Activated CD8-positive, alpha-beta memory T cell treated with anti-CD3 and anti-CD28 coated beads, Interleukin-2, amount 10 ng/mL, durations not matched to agents 7 days and 5 days (primary cell): ENCODE results near the gene APP. TPM values are rescaled to one million over a fixed set of nuclear protein-coding genes. Genes with fewer than 3 reads are reported as not detected.
A peak's percentile ranks its signal among the peaks of the same experiment; 100 is the strongest.

Experiments
- ATAC-seq: fragments of 150-1000 bp; cut with Tn5 transposase; one replicate; pipeline ENCODE4 v1.10.0; 2021; ENCODE audit warnings: moderate library complexity
- CTCF ChIA-PET: fragments of 350-600 bp; sonication (Branson Sonifier 250); formaldehyde crosslinking; loops from one replicate; lab custom pipeline; 2021; ENCODE audit warnings: antibody characterized with exemption; lab: Charles Lee
- DNase-seq: peaks from one replicate; pipeline ENCODE4 v3.0.0-alpha.2; 2020
- H3K27ac Mint-ChIP-seq: one replicate; pipeline ENCODE4 v1.8.0; 2021; ENCODE audit warnings: mild to moderate bottlenecking, mixed read lengths
- H3K27me3 Mint-ChIP-seq: one replicate; pipeline ENCODE4 v1.8.0; 2021; ENCODE audit warnings: mixed read lengths
- H3K36me3 Mint-ChIP-seq: one replicate; pipeline ENCODE4 v1.8.0; 2021; ENCODE audit warnings: mild to moderate bottlenecking, mixed read lengths
- H3K4me1 Mint-ChIP-seq: one replicate; pipeline ENCODE4 v1.8.0; 2021; ENCODE audit warnings: mixed read lengths
- H3K4me3 Mint-ChIP-seq: one replicate; pipeline ENCODE4 v1.8.0; 2021; ENCODE audit warnings: mild to moderate bottlenecking, moderate library complexity, mixed read lengths
- H3K9me3 Mint-ChIP-seq: one replicate; pipeline ENCODE4 v1.8.0; 2022; ENCODE audit warnings: low read depth, mixed read lengths
- total RNA-seq, 2 experiments: library from RNA; stranded (reverse); gene quantifications; one replicate each; pipeline ENCODE4 v1.2.3, GENCODE V29; 2021

The APP gene
- total RNA-seq, 2 experiments from 2014 or later: 11.2 to 25.1 TPM

- DNase-seq: no peak
These were observed 311.2 kb downstream of the APP start for GRCh38 chr21:25859235-25859929.

DNA sequence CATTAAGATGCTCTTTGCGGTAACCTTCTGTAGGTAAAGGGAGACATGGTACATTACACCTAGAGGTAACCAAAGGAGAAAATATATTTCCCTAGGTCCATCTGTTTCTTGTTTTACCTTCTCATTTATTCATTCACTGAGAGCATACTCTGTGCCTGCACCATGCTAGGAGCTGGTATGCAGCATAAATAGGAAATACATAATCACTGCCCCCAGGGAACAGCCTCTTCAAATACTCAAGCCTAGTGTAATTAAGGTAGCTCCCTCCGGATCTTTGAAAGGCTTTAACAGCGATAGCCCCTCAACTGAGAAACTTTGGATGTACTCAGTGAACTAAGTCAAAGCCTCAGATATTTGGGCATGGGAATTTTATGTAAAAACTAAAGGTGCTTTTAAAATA, 312.2 kb downstream of the APP start:
- DNase-seq (no peak), ATAC-seq (no peak)
- Mint-ChIP-seq H3K27ac (no peak overlapping the region), H3K4me3 (no peak overlapping the region), H3K36me3 (no peaks in the 10 kb centered on the region), H3K9me3 (no peaks in the 10 kb centered on the region), H3K27me3 (peaks cover 14% of the 10 kb centered on the region), H3K4me1 (no peaks in the 10 kb centered on the region)
- CTCF ChIA-PET: no interaction called here

More at GRCh38 chr21:25859235-25859929, 311.2 kb downstream of the APP start:
- Mint-ChIP-seq H3K36me3 (no peaks in the 10 kb centered on the region), H3K9me3 (no peaks in the 10 kb centered on the region), H3K4me1 (no peaks in the 10 kb centered on the region), H3K27ac (no peak overlapping the region), H3K27me3 (peaks cover 19% of the 10 kb centered on the region), H3K4me3 (no peak overlapping the region)
- no peak for ATAC-seq
- CTCF ChIA-PET: no interaction called here

- CTCF ChIA-PET: no interaction called here
- Mint-ChIP-seq H3K4me1 (no peaks in the 10 kb centered on the region), H3K27me3 (peaks cover 13% of the 10 kb centered on the region), H3K27ac (no peak overlapping the region), H3K9me3 (no peaks in the 10 kb centered on the region), H3K4me3 (no peak overlapping the region), H3K36me3 (no peaks in the 10 kb centered on the region)
- DNase-seq: no peak
- no peak for ATAC-seq
These were observed 313.1 kb downstream of the APP start for GRCh38 chr21:25857308-25858074.

GRCh38 chr21:25855576-25855975, 315.0 kb downstream of the APP start:
- no peak overlapping the region for H3K4me3 Mint-ChIP-seq
- CTCF ChIA-PET: no interaction called here
- H3K27ac Mint-ChIP-seq: no peak overlapping the region
- H3K36me3 Mint-ChIP-seq: no peaks in the 10 kb centered on the region
- H3K27me3 Mint-ChIP-seq: peaks cover 24% of the 10 kb centered on the region
- H3K9me3 Mint-ChIP-seq: no peaks in the 10 kb centered on the region
- H3K4me1 Mint-ChIP-seq: no peaks in the 10 kb centered on the region
- DNase-seq (no peak), ATAC-seq (no peak)

- CTCF ChIA-PET: no interaction called here
- H3K9me3 Mint-ChIP-seq: peaks cover 8% of the 10 kb centered on the region
- H3K27ac Mint-ChIP-seq: no peak overlapping the region
- H3K27me3 Mint-ChIP-seq: peaks cover 11% of the 10 kb centered on the region
- ATAC-seq (no peak), DNase-seq (no peak)
- peaks cover 6% of the 10 kb centered on the region for H3K4me1 Mint-ChIP-seq
- no peaks in the 10 kb centered on the region for H3K36me3 Mint-ChIP-seq
- no peak overlapping the region for H3K4me3 Mint-ChIP-seq
These were observed 320.3 kb downstream of the APP start for GRCh38 chr21:25850126-25850842.

DNA sequence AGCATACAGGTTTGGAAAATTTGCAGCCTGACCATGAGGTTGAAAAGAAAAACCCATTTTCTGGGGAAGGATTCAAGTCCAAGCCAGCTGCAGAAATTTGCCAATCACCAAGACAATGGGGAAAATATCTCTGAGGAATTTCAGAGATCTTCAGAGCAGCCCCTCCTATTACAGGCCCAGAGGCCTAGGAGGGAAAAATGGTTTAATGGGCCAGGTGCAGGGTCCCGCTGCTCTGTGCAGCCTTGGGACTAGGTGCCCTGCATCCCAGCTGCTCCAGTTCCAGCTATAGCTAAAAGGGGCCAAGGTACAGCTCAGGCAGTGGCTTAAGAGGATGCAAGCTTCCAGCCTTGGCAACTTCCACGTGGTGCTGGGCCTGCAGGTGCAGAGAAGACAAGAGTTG, 322.3 kb downstream of the APP start:
- no peaks in the 10 kb centered on the region for H3K36me3 Mint-ChIP-seq
- no peak overlapping the region for H3K27ac Mint-ChIP-seq
- H3K4me1 Mint-ChIP-seq: peaks cover 6% of the 10 kb centered on the region
- H3K9me3 Mint-ChIP-seq: peaks cover 8% of the 10 kb centered on the region
- ATAC-seq: no peak
- no peak for DNase-seq
- CTCF ChIA-PET: no interaction called here
- H3K27me3 Mint-ChIP-seq: peaks cover 17% of the 10 kb centered on the region
- no peak overlapping the region for H3K4me3 Mint-ChIP-seq

GRCh38 chr21:25845729-25846256, 324.8 kb downstream of the APP start:
- Mint-ChIP-seq H3K9me3 (peaks cover 8% of the 10 kb centered on the region), H3K4me1 (peaks cover 6% of the 10 kb centered on the region), H3K27me3 (peaks cover 20% of the 10 kb centered on the region), H3K36me3 (no peaks in the 10 kb centered on the region), H3K27ac (no peak overlapping the region), H3K4me3 (no peak overlapping the region)
- DNase-seq (no peak), ATAC-seq (peak; percentile 49)
- CTCF ChIA-PET: no interaction called here

GRCh38 chr21:25842925-25843324, 327.6 kb downstream of the APP start:
- DNase-seq (no peak), ATAC-seq (no peak)
- no peaks in the 10 kb centered on the region for H3K36me3 Mint-ChIP-seq
- CTCF ChIA-PET: no interaction called here
- no peak overlapping the region for H3K27ac Mint-ChIP-seq
- peaks cover 31% of the 10 kb centered on the region for H3K27me3 Mint-ChIP-seq
- peaks cover 6% of the 10 kb centered on the region for H3K4me1 Mint-ChIP-seq
- H3K9me3 Mint-ChIP-seq: peaks cover 9% of the 10 kb centered on the region
- no peak overlapping the region for H3K4me3 Mint-ChIP-seq

DNA sequence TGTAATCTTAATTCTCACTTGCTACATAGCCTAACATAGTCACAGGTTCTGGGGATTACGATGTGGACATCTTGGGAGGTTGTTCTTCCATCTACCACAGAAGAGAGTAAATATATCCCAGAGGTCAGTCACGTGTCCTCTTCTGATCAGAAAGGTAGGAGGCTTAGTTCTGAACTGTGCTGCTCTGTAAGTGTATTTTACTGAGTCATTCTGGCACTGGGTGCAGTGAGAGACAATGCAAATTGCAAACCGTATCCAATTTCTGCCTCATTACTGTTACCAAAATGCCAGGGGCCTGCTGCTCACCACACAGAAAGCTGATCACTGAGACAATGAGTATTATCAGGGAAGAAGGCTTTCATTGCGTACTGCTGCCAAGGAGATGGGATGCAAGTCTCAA, 331.8 kb downstream of the APP start:
- no peak for DNase-seq

GRCh38 chr21:25837533-25838265, 332.9 kb downstream of the APP start:
- Mint-ChIP-seq H3K4me3 (no peak overlapping the region), H3K4me1 (no peaks in the 10 kb centered on the region), H3K9me3 (peaks cover 5% of the 10 kb centered on the region), H3K27me3 (peaks cover 25% of the 10 kb centered on the region), H3K36me3 (no peaks in the 10 kb centered on the region), H3K27ac (no peak overlapping the region)
- ATAC-seq (no peak), DNase-seq (no peak)
- CTCF ChIA-PET: no interaction called here

More for the DNA sequence above, 331.8 kb downstream of the APP start:
- Mint-ChIP-seq H3K27me3 (peaks cover 25% of the 10 kb centered on the region), H3K4me3 (no peak overlapping the region), H3K9me3 (peaks cover 5% of the 10 kb centered on the region), H3K36me3 (no peaks in the 10 kb centered on the region), H3K27ac (no peak overlapping the region), H3K4me1 (no peaks in the 10 kb centered on the region)
- no peak for ATAC-seq
- CTCF ChIA-PET: no interaction called here

DNA sequence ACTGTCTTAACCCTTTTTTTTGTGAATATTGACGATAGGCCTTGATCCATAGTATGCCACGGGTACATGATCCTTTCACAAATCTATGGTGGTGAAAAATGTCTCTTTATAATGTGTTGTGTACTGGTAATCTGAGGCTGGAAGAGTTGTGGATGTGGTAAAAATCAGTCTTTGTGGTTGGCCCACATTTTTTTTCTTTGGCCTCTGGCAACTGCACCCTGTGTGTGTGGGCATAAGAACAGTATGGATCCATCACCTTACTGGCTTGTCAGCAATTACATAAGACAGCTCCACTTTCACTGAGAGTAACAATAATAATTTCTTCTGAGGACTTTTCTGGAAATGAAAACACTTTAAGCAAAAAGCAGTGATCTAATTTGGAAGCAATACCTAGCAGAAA, 334.2 kb downstream of the APP start:
- DNase-seq: no peak

DNA sequence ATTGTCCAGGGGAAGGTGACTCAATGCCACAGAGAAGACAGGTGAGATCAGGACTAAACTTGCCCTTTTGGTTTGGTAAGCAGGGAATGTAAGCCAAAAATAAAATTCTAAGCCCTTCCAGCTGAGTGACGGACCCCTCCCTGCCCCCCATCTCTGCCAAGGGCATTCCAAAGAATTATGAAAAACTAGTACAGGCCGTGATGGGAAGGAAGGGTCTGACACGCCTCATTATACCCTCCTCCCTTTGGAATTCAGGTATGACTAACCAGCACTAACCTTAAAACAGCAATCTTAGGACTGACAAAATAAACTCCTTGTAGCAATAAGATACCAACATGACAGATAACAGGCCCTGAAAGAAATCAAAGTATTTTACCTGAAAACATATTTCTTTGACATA, 336.2 kb downstream of the APP start:
- no peak overlapping the region for H3K4me3 Mint-ChIP-seq
- ATAC-seq (no peak), DNase-seq (no peak)
- H3K4me1 Mint-ChIP-seq: peaks cover 10% of the 10 kb centered on the region
- CTCF ChIA-PET: no interaction called here
- H3K9me3 Mint-ChIP-seq: peaks cover 5% of the 10 kb centered on the region
- no peaks in the 10 kb centered on the region for H3K36me3 Mint-ChIP-seq
- H3K27ac Mint-ChIP-seq: no peak overlapping the region
- peaks cover 9% of the 10 kb centered on the region for H3K27me3 Mint-ChIP-seq

More for the DNA sequence above, 334.2 kb downstream of the APP start:
- no peak overlapping the region for H3K4me3 Mint-ChIP-seq
- H3K27ac Mint-ChIP-seq: no peak overlapping the region
- H3K27me3 Mint-ChIP-seq: peaks cover 19% of the 10 kb centered on the region
- H3K9me3 Mint-ChIP-seq: peaks cover 5% of the 10 kb centered on the region
- ATAC-seq: no peak
- CTCF ChIA-PET: no interaction called here
- no peaks in the 10 kb centered on the region for H3K36me3 Mint-ChIP-seq
- peaks cover 7% of the 10 kb centered on the region for H3K4me1 Mint-ChIP-seq
